HG02840 (cell line): ENCODE results near the gene EIF3B.
A peak's percentile ranks its signal among the peaks of the same experiment; 100 is the strongest.
"Not testable (repeated sequence)": the region's sequence is repeated elsewhere in the genome, so short reads cannot be mapped to it uniquely, and the experiment has no call there.

ENCODE experiments used
- ATAC-seq: cut with Tn5 transposase; IDR thresholded peaks from one replicate; pipeline ENCODE4 v1.9.1; 2021; ENCODE audit warnings: mild to moderate bottlenecking, moderate library complexity, moderate number of reproducible peaks; ENCODE audit not compliant: unreplicated experiment, low FRiP score

The EIF3B gene

DNA sequence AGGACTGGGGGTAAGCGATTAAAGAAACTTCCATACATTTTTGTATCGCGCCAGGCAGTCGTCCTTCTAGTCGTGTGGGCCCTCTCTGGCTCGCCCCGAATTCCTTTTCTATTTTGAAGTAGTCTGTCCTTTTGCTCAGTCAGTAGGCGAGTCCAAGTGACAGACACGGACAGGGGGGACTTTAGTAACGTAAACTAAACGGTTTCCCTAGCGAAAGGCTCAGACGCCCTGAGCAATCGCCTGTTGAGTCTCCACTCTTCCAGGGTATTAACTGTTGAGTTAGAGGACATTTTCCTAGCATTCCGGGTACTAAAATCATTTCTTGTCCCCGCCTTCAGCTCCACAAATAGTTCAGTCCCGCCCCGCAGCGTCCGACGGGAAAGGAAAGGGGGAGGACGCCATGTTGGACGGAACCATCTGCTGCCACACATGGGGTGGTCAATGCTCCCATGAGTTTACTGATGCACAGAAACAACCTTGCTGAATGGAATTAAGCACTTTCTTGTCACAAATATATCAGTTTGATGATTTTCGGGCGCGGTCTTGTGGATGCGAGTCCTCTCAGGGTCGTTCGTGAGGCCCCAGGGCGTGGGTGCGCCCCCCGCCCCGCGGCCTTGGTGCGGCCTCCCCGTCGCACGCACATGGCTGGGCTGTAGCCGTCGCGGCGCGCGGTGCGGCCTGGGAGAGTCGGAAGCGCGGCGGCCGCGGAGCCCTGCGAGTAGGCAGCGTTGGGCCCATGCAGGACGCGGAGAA lies at the start of gene EIF3B:
TSS of gene EIF3B (plus strand) at position 642 of the 753 bp plus-strand sequence. CDS start at position 737, 95 bp downstream.
- ATAC-seq, result peak; percentile 80

DNA sequence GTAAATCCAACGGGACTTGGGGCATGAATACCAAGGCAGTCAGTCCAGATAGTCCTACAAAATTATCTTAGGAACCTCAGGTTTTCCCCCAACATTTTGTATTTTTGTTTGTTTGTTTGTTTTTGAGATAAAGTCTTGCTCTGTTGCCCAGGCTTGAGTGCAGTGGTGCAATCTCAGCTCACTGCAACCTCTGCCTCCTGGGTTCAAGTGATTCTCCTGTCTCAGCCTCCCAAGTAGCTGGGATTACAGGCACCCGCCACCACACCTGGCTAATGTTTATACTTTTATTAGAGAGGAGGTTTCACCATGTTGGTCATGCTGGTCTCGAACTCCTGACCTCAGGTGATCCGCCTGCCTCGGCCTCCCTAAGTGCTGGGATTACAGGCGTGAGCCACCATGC lies 49.4 kb upstream of the EIF3B start:
- not testable (repeated sequence) for ATAC-seq

DNA sequence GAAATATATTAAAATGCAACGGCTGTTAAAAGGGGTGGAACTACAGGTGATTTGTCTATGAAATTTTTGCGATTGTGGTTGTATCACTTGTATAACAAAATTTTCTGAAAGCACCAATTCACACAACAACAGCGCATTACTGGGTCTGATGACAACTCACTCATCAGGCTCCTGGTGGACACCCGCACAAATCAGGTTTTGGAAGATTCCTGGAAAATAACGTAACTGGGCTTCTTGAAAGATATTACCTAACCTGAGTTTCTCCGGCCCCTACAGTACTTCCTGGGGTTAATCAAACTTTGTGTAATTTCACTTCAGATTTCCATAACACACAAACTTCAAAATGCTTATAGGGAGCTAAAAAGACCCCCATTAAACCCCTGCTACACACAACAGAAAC lies 47.9 kb upstream of the EIF3B start:
- ATAC-seq, result no peak

DNA sequence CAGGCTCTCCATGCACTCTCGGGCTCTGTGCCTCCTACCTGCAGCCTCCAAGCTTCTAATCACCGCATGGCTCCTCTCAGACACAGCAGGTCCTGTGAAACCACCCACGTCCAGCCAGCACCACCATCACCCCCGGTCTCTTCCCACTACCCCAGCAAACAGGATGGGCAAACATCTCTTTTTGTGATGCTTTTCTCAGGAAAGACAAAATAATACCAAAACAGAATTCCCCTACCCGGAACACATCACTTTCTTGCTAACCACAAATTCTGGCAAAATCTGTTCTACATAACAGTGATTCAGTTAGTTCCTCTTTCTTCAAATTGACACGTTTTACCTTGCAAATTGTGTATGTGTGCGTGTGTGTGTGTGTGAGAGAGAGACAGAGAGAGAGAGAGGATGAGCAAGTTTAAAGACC lies 46.9 kb upstream of the EIF3B start:
- ATAC-seq, result no peak

DNA sequence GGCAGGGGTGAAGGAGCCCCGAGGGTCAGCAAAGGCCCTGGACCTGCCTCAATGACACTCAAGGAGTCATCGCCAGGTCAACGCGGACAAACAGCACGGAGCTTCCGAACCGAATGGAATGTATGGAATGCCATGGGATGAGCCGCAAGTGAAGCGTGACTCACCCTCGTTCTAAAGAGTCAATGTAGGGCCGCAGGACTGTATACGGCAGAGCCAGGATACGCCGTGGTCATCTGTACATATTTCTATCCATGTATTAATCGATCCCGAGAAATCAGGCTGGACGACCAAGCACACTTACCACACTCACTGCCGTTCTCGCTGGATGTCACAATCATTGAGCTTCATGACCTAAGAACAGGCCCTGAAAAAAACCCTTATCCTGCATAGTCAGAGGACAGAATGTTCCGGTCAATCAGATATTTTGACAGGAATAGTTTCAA lies 44.7 kb upstream of the EIF3B start:
- no peak for ATAC-seq

DNA sequence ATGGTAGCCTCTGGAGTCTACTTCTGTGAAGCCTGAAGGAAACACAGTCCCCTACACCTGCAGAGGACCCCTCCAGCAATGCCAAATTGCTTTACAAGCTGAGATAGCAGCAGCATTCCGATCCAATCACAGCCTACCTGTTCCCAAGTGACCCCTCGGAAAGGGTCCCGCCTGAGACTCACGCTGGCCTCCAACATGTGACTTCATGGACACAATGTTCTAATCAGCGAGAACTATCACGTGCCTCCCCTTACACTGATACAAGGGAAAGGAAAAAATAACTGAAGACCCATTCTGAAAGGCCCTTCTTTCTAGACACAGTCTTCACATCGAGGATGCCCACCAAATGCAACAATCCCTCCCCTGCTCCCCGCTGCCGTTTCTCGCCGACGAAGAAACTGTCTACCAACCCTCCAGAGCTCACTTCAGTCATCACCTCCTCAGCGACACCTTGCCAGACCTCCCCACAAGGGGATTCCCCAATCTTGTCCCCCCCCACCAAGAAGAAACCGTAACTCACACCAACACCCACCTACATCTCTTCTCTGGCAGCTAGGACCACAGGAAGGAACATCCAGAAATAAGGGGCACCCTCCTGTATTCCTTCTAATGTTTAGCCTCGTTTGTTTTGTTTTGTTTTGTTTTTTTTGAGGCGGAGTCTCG lies 42.2 kb upstream of the EIF3B start:
- ATAC-seq, result no peak

DNA sequence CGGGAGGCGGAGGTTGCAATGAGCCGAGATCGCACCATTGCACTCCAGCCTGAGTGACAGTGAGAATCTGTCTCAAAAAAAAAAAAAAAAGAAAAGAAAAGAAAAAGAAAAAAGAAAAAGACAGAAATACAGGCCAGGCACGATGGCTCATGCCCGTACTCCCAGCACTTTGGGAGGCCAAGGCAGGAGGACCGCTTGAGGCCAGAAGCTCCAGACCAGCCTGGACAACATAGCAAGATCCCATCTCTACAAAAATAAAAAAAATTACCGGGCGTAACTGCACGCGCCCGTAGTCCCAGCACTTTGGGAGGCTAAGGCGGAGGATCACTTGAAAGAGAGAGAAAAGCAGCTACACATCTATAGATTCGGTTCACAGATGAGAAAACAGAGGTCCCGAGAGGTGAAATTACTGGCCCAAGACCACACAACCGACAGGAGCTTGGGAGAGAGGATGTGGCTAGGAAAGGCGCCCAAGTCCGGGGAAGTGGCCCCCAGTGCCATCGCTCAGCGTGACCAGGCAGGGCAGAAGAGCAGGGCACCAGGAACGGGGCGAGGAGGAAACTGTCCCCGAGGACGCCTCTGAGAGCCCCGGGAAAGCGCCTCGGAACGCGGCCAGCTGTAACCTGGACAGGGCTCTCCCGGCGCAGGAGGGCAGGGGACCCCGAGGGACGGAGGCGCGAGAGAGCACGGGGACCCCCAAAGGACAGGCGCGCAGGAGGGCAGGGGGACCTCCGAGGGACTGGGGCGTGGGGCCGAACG lies 41.0 kb upstream of the EIF3B start:
- peak; percentile 17 for ATAC-seq

DNA sequence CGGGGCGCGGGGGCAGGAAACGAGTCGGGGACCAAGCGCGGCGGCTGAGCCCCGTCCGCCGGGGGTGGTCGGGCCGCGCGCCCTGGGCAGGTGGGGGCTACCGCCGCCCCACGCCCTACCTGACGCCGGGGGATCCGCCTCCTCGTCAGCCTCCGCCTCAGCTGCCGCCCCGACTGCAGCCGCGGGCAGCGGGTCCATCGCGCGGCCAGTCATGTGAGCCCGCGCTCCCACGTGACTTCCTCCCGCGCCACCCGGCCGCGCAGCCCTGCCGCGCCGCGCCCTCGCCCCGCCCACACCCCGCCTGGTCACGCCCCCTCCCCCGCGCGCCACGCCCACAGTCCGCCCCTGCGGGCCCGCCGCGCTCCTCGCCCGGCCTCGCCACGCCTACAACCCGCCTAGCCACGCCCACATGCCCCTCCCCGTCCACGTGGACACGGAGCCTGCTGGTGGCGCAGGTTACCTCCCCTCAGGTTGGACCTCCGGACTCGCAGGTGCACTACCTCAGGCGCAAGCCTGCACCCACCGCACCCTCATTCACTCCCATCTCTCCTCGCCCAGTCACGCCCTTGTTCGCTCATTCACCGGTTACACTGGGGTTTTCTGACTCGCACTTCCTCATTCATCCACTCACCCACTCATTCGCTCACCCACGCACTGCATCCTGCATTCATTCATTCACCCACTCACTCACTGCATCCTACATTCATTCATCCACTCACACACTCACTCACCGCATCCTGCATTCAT lies 40.2 kb upstream of the EIF3B start, which contains the start of gene SNX8:
TSS of gene SNX8 (minus strand) at position 233 of the 747 bp plus-strand sequence. CDS start at position 213, 20 bp downstream.
- peak; percentile 67 for ATAC-seq

DNA sequence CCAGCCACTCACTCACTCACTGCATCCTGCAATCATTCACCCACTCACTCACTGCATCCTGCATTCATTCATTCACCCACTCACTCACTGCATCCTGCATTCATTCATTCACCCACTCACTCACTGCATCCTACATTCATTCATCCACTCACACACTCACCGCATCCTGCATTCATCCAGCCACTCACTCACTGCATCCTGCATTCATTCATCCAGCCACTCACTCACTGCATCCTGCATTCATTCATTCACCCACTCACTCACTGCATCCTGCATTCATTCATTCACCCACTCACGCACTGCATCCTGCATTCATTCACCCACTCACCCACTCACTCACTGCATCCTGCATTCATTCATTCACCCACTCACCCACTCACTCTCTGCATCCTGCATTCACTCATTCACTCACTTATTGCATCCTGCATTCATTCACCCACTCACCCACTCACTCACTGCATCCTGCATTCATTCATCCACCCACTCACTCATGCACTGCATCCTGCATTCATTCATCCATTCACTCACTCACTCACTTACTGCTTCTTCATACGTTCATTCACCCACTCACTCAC lies 39.6 kb upstream of the EIF3B start:
- ATAC-seq, result not testable (repeated sequence)

DNA sequence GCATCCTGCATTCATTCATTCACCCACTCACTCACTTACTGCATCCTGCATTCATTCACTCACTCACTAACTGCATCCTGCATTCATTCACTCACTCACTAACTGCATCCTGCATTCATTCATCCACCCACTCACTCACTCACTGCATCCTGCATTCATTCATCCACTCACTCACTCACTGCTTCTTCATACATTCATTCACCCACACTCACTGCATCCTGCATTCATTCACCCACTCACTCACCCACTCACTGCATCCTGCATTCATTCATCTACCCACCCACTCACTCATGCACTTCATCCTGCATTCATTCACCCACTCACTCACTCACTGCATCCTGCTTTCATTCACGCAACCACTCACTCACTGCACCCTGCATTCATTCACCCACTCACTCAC lies 38.8 kb upstream of the EIF3B start:
- no peak for ATAC-seq

DNA sequence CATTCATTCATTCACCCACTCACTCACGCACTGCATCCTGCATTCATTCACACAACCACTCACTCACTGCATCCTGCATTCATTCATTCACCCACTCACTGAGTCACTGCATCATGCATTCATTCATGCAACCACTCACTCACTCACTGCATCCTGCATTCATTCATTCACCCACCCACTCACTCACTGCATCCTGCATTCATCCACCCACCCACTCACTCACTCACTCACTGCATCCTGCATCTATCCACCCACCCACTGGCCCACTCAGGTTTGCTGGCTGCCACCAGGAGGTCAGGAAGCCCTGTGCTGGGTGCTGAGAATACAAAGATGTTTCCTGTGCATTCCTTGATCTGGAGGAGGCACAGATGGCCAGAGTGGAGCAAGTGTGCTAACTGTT lies 38.0 kb upstream of the EIF3B start:
- no peak for ATAC-seq

DNA sequence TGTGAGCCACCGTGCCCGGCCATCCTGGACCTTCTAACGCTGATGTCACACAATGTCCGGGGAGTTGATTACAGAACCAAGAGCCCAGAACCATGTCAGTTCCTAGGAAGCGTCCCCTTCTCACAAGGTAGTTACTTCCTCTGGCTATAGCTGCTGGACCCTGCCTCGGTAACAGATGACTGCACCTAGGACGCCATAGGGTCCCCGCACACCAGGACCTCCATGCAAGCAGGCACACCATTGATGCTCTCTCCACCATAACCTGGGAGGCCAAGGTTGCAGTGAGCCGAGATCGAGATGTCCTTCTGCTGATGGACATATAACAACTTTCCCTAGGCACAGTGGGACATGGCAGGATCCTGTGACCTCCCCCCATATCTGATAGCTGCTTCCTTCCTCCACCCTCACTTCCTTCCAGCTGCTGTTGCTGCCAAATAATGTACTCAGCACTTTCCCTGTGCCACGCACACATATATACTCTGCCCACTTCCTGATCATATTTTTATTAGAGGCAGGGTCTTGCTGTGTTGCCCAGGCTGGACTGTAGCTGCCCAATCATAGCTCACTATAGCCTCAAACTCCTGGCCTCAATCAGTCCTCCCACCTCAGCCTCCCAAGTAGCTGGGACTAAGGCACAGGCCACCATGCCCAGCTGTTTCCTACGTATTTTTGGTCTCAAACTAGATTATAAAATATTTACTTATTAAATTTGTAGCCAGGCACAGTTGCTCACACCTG lies 36.9 kb upstream of the EIF3B start:
- ATAC-seq, result no peak

DNA sequence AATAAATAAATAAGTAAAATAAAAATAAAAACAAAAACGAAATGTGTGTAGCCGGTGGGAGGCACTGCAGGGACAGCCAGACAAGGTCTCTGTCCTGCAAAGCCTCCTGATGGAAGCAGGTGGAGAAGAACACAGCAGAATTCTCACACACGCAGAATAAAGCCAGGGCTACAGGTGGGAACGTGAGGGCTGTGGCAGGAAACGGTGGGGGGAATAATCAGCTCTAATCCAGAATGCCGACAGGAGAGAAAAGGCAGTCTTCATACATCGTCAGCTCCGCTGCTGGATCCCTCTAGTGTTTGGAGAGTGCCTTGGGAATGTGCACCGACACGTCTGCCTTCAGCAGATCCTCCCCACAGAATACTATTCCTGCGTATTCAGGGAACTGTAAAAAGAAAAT lies 33.6 kb upstream of the EIF3B start:
- ATAC-seq, result no peak

DNA sequence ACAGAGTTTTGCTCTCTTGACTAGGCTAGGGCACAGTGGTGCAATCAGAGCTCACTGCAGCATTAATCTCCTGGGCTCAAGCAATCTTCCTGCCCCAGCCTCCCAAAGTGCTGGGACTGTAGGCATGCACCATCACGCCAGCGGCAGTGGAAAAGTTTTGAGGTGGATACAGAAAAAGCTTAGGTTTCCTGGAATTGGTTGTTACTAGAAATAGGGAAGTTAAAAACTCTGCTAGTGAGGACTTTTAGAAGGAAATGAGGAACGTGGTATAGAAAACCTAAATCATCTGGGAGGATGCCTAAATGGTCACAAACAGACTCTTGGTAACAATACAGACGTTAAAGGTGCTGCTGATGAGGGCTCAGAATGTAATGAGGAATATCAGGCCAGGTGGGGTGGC lies 29.5 kb upstream of the EIF3B start:
- no peak for ATAC-seq

DNA sequence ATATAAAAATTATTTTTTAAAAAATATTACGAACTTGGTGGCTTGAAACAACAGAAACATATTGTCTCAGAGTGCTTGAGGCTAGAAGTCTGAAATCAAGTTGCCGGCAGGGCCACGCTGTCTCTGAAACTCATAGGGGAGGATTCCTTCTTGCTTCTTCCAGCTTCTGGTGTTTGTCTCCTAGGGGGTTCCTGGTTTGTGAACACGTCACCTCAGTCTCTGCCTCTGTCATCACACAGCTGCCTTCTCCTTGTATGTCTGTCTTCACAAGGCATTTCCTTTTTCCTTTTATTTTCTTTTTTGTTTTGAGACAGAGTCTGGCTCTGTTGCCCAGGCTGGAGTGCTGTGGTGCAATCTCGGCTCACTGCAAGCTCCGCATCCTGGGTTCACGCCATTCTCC lies 27.7 kb upstream of the EIF3B start:
- no peak for ATAC-seq

DNA sequence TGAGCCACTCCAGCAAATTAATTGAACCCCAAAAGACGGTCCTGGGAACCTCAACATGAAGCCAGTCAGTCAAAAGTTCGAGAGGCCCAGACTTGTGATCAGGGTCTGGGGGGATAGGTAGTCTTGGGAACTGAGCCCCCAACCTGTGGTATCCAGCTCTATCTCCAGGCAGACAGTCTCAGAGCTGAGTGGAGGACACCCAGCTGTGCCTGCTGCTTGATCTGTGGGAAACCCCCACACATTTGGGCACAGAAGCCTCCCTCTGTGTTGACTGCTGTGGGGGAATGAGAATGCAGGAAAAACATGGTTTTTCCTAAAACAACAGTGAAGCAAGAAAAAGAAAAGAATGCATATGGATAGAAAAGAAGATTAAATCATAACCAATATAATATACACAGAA lies 24.1 kb upstream of the EIF3B start:
- no peak for ATAC-seq

DNA sequence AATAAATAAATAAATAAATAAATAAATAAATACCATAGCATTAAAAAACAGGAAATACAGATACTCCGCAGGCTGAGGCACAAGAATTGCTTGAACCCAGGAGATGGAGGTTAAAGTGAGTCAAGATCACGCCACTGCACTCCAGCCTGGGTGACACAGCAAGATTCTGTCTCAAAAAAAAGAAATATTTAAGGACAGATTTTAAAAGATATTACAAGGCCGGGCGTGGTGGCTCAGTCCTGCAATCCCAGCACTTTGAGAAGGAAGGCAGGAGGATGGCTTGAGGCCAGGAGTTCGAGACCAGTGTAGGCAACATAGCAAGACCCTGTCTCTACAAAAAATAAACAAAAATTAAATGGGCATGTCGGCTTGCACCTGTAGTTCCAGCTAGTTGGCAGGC lies 22.9 kb upstream of the EIF3B start:
- ATAC-seq, result no peak

DNA sequence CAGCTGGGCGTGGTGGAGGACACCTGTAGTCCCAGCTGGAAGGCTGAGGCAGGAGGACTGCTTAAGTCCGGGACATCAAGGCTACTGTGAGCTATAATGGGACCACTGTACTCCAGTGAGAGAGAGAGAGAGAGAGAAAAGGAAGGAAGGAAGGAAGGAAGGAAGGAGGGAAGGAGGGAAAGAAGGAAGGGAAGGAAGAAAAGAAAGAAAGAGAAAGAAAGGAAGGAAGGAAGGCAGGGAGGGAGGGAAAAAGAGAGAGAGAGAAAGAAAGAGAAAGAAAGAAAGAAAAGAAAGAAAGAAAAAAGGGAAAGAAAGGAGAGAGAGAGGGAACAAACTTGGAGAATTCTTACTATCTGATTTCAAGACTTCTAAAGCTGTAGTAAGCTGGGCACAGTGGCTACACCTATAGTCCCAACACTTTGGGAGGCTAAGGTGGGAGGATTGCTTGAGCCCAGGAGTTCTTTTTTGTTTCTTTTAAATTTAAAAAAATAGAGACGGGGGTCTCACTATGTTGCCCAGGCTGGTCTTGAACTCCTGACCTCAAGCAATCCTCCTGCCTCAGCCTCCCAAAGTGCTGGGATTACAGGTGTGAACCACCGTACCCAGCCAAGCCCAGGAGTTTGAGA lies 21.9 kb upstream of the EIF3B start:
- ATAC-seq, result not testable (repeated sequence)
